Measurements from ENCODE around the gene SCNN1G.

GRCh38 chr16:23248261-23249194, 66.0 kb downstream of the SCNN1G start:
- TF ChIP-seq CTCF (conservative IDR thresholded peaks at IDR 0.05; ENCODE audit: low read length), result no peak
- no peak for TF ChIP-seq EZH2phosphoT487 (IDR thresholded peaks at IDR 0.05; ENCODE audit: borderline replicate concordance, low read depth, low read length)

Data from OCI-LY7 (cell line).